ENCODE data around the gene PAM16.

Gene PAM16

GRCh38 chr16:4293822-4294457, 57.2 kb downstream of the PAM16 start:
- DNase-seq: peak; percentile 92

- DNase-seq: no peak
Measured at GRCh38 chr16:4293181-4293716, 57.9 kb downstream of the PAM16 start.

DNA sequence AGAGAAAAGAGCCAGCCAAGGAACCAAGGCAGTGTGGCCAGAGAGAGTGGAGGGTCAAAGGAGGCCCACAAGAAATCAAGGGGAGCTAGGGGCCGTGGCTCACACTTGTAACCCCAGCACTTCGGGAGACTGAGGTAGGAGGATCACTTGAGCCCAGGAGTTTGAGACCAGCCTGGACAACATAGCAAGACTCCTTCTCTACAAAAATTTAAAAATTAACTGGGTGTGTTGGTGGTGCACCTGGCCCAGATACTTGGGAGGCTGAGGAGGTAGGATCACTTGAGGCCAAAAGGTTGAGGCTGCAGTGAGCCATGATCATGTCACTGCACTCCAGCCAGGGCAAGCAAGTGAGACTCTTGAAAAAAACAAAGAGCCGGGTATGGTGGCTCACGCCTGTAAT, 59.4 kb downstream of the PAM16 start:
- DNase-seq: no peak

All from eye (tissue), 1 donor.